SK-N-SH treated with all-trans-retinoic acid at 6 μM for 48 hours (cell line): ENCODE measurements around the gene RNF40.

Source experiments
- BACH2 ChIP-seq: fragments of 250-450 bp; sonication (Bioruptor Pico); IDR thresholded peaks from 2 replicates; pipeline ENCODE4 v1.9.0; 2021; ENCODE audit warnings: mild to moderate bottlenecking, borderline replicate concordance
- POU6F1 ChIP-seq: fragments of 250-450 bp; sonication (Bioruptor Pico); IDR thresholded peaks from 2 replicates; pipeline ENCODE4 v1.8.0; 2021; ENCODE audit warnings: low read depth, mild to moderate bottlenecking, moderate library complexity, borderline replicate concordance
- PPARA ChIP-seq: fragments of 250-450 bp; sonication (Bioruptor Pico); IDR thresholded peaks from 2 replicates; pipeline ENCODE4 v1.5.0; 2020; ENCODE audit warnings: mild to moderate bottlenecking, borderline replicate concordance
- TSHZ2 ChIP-seq: fragments of 250-450 bp; sonication (Bioruptor Pico); IDR thresholded peaks from 2 replicates; pipeline ENCODE4 v1.5.0; 2020; ENCODE audit warnings: mild to moderate bottlenecking, moderate library complexity
- ZNF565 ChIP-seq: fragments of 450-650 bp; formaldehyde crosslinking; conservative IDR thresholded peaks from 2 replicates; pipeline ENCODE4 v1.5.0; 2020; ENCODE audit warnings: low read depth, mild to moderate bottlenecking, moderate library complexity

- TF ChIP-seq TSHZ2 (CRISPR knock-in tag) (no peak), POU6F1 (CRISPR knock-in tag) (no peak), ZNF565 (CRISPR knock-in tag) (no peak), PPARA (CRISPR knock-in tag) (no peak), BACH2 (CRISPR knock-in tag) (no peak)
These were observed 51.7 kb downstream of the RNF40 start for GRCh38 chr16:30813821-30814189.
